Prostate gland (tissue), 2 donors: ENCODE data around the gene SERPINB3. TPM values are rescaled to one million over a fixed set of nuclear protein-coding genes. Genes with fewer than 3 reads are reported as not detected.

Experiments used
- DNase-seq: peaks from one replicate; pipeline ENCODE4 v3.0.0-alpha.2; 2019; ENCODE audit warnings: low spot score
- H3K27ac ChIP-seq, 2 donors: fragments of 200-600 bp; sonication (generic); 2 replicates each; pipeline ENCODE4 v1.5.1; 2017 to 2019
- H3K27me3 ChIP-seq: fragments of 200-600 bp; sonication (generic); replicated peaks from 2 replicates; pipeline ENCODE4 v1.5.1; 2019; ENCODE audit not compliant: insufficient read depth
- H3K36me3 ChIP-seq, 2 donors: fragments of 200-600 bp; sonication (generic); 1 replicate in 1 of 2; 2 replicates in 1 of 2; pipeline versions ENCODE4 v1.5.1 to v1.8.1; 2017 to 2019
- H3K4me1 ChIP-seq: fragments of 200-600 bp; sonication (generic); replicated peaks from 2 replicates; pipeline ENCODE4 v1.5.1; 2019
- H3K4me3 ChIP-seq, 2 donors: fragments of 200-600 bp; sonication (generic); 2 replicates each; pipeline ENCODE4 v1.5.1; 2017 to 2019
- H3K9me3 ChIP-seq: fragments of 200-600 bp; sonication (generic); 2 replicates; pipeline ENCODE4 v1.5.1; 2017
- CTCF ChIP-seq, 4 experiments: fragments of 200-600 bp in 2 of 4; fragments of 450-650 bp in 2 of 4; sonication (generic) in 2 of 4; IDR thresholded peaks; 1 replicate in 3 of 4; 2 replicates in 1 of 4; pipeline ENCODE4 v1.5.1; 2016 to 2019; ENCODE audit warnings: antibody characterized with exemption in 4 of 4, mild to moderate bottlenecking in 2 of 4, moderate library complexity in 2 of 4
- POLR2A ChIP-seq: fragments of 450-650 bp; IDR thresholded peaks from one replicate; pipeline ENCODE4 v1.6.1; 2016; ENCODE audit warnings: antibody characterized with exemption, mild to moderate bottlenecking
- POLR2AphosphoS5 ChIP-seq: sonication (generic); formaldehyde crosslinking; IDR thresholded peaks from one replicate; pipeline ENCODE4 v1.6.1; 2017; ENCODE audit warnings: antibody characterized with exemption
- WGBS: methylation state at CpG from one replicate; pipeline ENCODE4 v1.1.5; 2018; 5-methylcytosine and 5-hydroxymethylcytosine counted together
- intact Hi-C: fragments of 100-400 bp; cut with DNase I; formaldehyde crosslinking; loops from one replicate; pipeline ENCODE4 v1.14.2; 2022
- total RNA-seq, 2 donors: library from RNA; depleted of rRNA; stranded (reverse); fragments of >200 nt; gene quantifications; one replicate each; pipeline ENCODE4 v1.1.0, GENCODE V29; 2016

SERPINB3 gene
- total RNA-seq, 2 donors from 2014 or later = 8.5 to 8.8 TPM

GRCh38 chr18:63684718-63685117 is 23.0 kb upstream of the SERPINB3 start:
- 74% methylated on average over 3 of the region's 3 CpGs for WGBS
- no peak for DNase-seq
- H3K4me3 ChIP-seq = no peak overlapping the region

GRCh38 chr18:63683890-63684289 is 22.2 kb upstream of the SERPINB3 start:
- 82% methylated on average over 5 of the region's 5 CpGs for WGBS
- Histone ChIP-seq H3K4me3 (no peak overlapping the region), H3K27me3 (no peaks in the 10 kb centered on the region), H3K27ac (no peak overlapping the region), H3K36me3 (no peaks in the 10 kb centered on the region), H3K9me3 (no peaks in the 10 kb centered on the region), H3K4me1 (no peaks in the 10 kb centered on the region)
- no peak for DNase-seq
- intact Hi-C loops = no loop called here
- TF ChIP-seq CTCF (IDR thresholded peaks at IDR 0.05) = no peak
- no peak for TF ChIP-seq POLR2A
- no peak for TF ChIP-seq POLR2AphosphoS5

More at GRCh38 chr18:63684718-63685117, 23.0 kb upstream of the SERPINB3 start:
- Histone ChIP-seq H3K36me3 (no peaks in the 10 kb centered on the region), H3K4me1 (no peaks in the 10 kb centered on the region), H3K27ac (no peak overlapping the region), H3K27me3 (no peaks in the 10 kb centered on the region), H3K9me3 (no peaks in the 10 kb centered on the region)
- intact Hi-C loops = no loop called here
- TF ChIP-seq POLR2A (no peak), POLR2AphosphoS5 (no peak), CTCF (IDR thresholded peaks at IDR 0.05) (no peak)

GRCh38 chr18:63683152-63683551 is 21.5 kb upstream of the SERPINB3 start:
- Histone ChIP-seq H3K9me3 (no peaks in the 10 kb centered on the region), H3K36me3 (no peaks in the 10 kb centered on the region), H3K4me3 (no peak overlapping the region), H3K27ac (peak overlapping the region; percentile 38 to 52), H3K4me1 (no peaks in the 10 kb centered on the region), H3K27me3 (no peaks in the 10 kb centered on the region)
- TF ChIP-seq POLR2A (no peak), POLR2AphosphoS5 (peak; percentile 84)
- 28% methylated on average over 2 of the region's 2 CpGs for WGBS
- DNase-seq = peak; percentile 65
- intact Hi-C loops = no loop called here

GRCh38 chr18:63681449-63682340 is 20.0 kb upstream of the SERPINB3 start:
- Histone ChIP-seq H3K4me1 (no peaks in the 10 kb centered on the region), H3K27ac (peak overlapping the region; percentile 28 to 46), H3K9me3 (no peaks in the 10 kb centered on the region), H3K4me3 (no peak overlapping the region), H3K36me3 (no peaks in the 10 kb centered on the region), H3K27me3 (no peaks in the 10 kb centered on the region)
- DNase-seq = peak; percentile 53
- intact Hi-C loops = no loop called here
- peak; percentile 88 for TF ChIP-seq POLR2AphosphoS5
- no peak for TF ChIP-seq POLR2A
- no peak for TF ChIP-seq CTCF (IDR thresholded peaks at IDR 0.05)
- WGBS = 25% methylated on average over 2 of the region's 2 CpGs

- 65% methylated on average over 5 of the region's 5 CpGs for WGBS
- Histone ChIP-seq H3K36me3 (no peaks in the 10 kb centered on the region), H3K4me1 (no peaks in the 10 kb centered on the region), H3K4me3 (no peak overlapping the region), H3K27ac (no peak overlapping the region), H3K27me3 (no peaks in the 10 kb centered on the region), H3K9me3 (no peaks in the 10 kb centered on the region)
- TF ChIP-seq POLR2A (no peak), CTCF (IDR thresholded peaks at IDR 0.05) (no peak), POLR2AphosphoS5 (no peak)
- intact Hi-C loops = no loop called here
- no peak for DNase-seq
These were observed 18.3 kb upstream of the SERPINB3 start for GRCh38 chr18:63679820-63680606.
